Liver (tissue), 9 donors: ENCODE data around the gene ITGA8. TPM values are rescaled to one million over a fixed set of nuclear protein-coding genes. Genes with fewer than 3 reads are reported as not detected.

ENCODE experiments used
- DNase-seq: peaks from one replicate; pipeline ENCODE4 v3.0.0-alpha.2; 2017; ENCODE audit warnings: low spot score
- H3K27ac ChIP-seq, 2 donors: one replicate each; pipeline ENCODE4 v1.7.0; 2013; ENCODE audit warnings: inconsistent platforms in 2 of 2, low read length in 2 of 2, control low read depth in 1 of 2, low read depth in 1 of 2, mild to moderate bottlenecking in 1 of 2
- H3K27me3 ChIP-seq, 4 donors: one replicate each; pipeline versions ENCODE4 v1.6.1 to v1.7.0; 2013; ENCODE audit warnings: low read length in 3 of 4, inconsistent platforms in 1 of 4, mild to moderate bottlenecking in 1 of 4, moderate library complexity in 1 of 4; ENCODE audit not compliant: control insufficient read depth in 4 of 4, insufficient read depth in 4 of 4
- H3K36me3 ChIP-seq, 4 donors: one replicate each; pipeline versions ENCODE4 v1.6.1 to v1.7.0; 2013; ENCODE audit warnings: low read length in 3 of 4, mild to moderate bottlenecking in 3 of 4, low read depth in 1 of 4, moderate library complexity in 1 of 4; ENCODE audit not compliant: control insufficient read depth in 4 of 4, insufficient read depth in 3 of 4
- H3K4me1 ChIP-seq, 4 donors: one replicate each; pipeline versions ENCODE4 v1.6.1 to v1.7.0; 2013; ENCODE audit warnings: low read length in 3 of 4, mild to moderate bottlenecking in 3 of 4, moderate library complexity in 1 of 4; ENCODE audit not compliant: control insufficient read depth in 4 of 4, insufficient read depth in 4 of 4
- H3K4me3 ChIP-seq, 3 donors: one replicate each; pipeline versions ENCODE4 v1.6.1 to v1.7.0; 2013; ENCODE audit warnings: low read length in 3 of 3, control low read depth in 1 of 3, low read depth in 1 of 3, mild to moderate bottlenecking in 1 of 3
- H3K9ac ChIP-seq, 2 donors: one replicate each; pipeline ENCODE4 v1.7.0; 2013; ENCODE audit warnings: low read length in 2 of 2, mild to moderate bottlenecking in 2 of 2, moderate library complexity in 2 of 2, control low read depth in 1 of 2, low read depth in 1 of 2
- H3K9me3 ChIP-seq, 4 donors: one replicate each; pipeline versions ENCODE4 v1.6.1 to v1.7.0; 2013; ENCODE audit warnings: low read length in 3 of 4; ENCODE audit not compliant: control insufficient read depth in 4 of 4
- CTCF ChIP-seq: fragments of 150-350 bp; IDR thresholded peaks from 2 replicates; pipeline ENCODE4 v1.5.1; 2017; ENCODE audit warnings: improper control_type of control experiment, low read depth, low read length; ENCODE audit not compliant: missing input control
- EGR1 ChIP-seq, 2 donors: IDR thresholded peaks; 2 replicates each; pipeline ENCODE4 v1.6.1; 2016 to 2018; ENCODE audit warnings: antibody characterized with exemption in 2 of 2, low read depth in 2 of 2
- FOXA1 ChIP-seq: IDR thresholded peaks from 2 replicates; pipeline ENCODE4 v1.6.1; 2016; ENCODE audit warnings: antibody characterized with exemption
- GABPA ChIP-seq, 2 donors: IDR thresholded peaks in 1 of 2; conservative IDR thresholded peaks in 1 of 2; 2 replicates each; pipeline ENCODE4 v1.6.1; 2016; ENCODE audit warnings: antibody characterized with exemption in 2 of 2, mild to moderate bottlenecking in 1 of 2, moderate library complexity in 1 of 2
- HNF4A ChIP-seq, 2 donors: conservative IDR thresholded peaks; 2 replicates each; pipeline ENCODE4 v1.6.1; 2016; ENCODE audit warnings: antibody characterized with exemption in 2 of 2, mild to moderate bottlenecking in 2 of 2
- HNF4G ChIP-seq: IDR thresholded peaks from 2 replicates; pipeline ENCODE4 v1.6.1; 2016; ENCODE audit warnings: antibody characterized with exemption
- JUND ChIP-seq, 2 donors: IDR thresholded peaks; 2 replicates each; pipeline ENCODE4 v1.6.1; 2016; ENCODE audit warnings: antibody characterized with exemption in 2 of 2
- NR2F2 ChIP-seq: IDR thresholded peaks from 2 replicates; pipeline ENCODE4 v1.6.1; 2016; ENCODE audit warnings: antibody characterized with exemption
- RAD21 ChIP-seq, 2 donors: IDR thresholded peaks; 2 replicates each; pipeline ENCODE4 v1.6.1; 2016; ENCODE audit warnings: antibody characterized with exemption in 2 of 2, mild to moderate bottlenecking in 2 of 2
- RXRA ChIP-seq, 2 donors: IDR thresholded peaks; 2 replicates each; pipeline ENCODE4 v1.6.1; 2017 to 2018; ENCODE audit warnings: antibody characterized with exemption in 2 of 2, mild to moderate bottlenecking in 1 of 2
- SP1 ChIP-seq: IDR thresholded peaks from 2 replicates; pipeline ENCODE4 v1.6.1; 2018; ENCODE audit warnings: antibody characterized with exemption, mild to moderate bottlenecking
- TAF1 ChIP-seq: conservative IDR thresholded peaks from 2 replicates; pipeline ENCODE4 v1.6.1; 2016; ENCODE audit warnings: antibody characterized with exemption, mild to moderate bottlenecking
- YY1 ChIP-seq: IDR thresholded peaks from 2 replicates; pipeline ENCODE4 v1.6.1; 2016; ENCODE audit warnings: antibody characterized with exemption, mild to moderate bottlenecking
- ZBTB33 ChIP-seq: IDR thresholded peaks from 2 replicates; pipeline ENCODE4 v1.6.1; 2016; ENCODE audit warnings: antibody characterized with exemption
- WGBS: extraction: QIAGEN DNeasy Blood & Tissue Kit; methylation state at CpG from one replicate; pipeline ENCODE4 v1.1.7; 2013; 5-methylcytosine and 5-hydroxymethylcytosine counted together
- polyA plus RNA-seq, 2 donors: library from polyadenylated mRNA; stranded (reverse) in 1 of 2; unstranded in 1 of 2; fragments of 200-250 nt in 1 of 2; fragments of >200 nt in 1 of 2; fragmentation: Nextera tagmentation in 1 of 2; extraction: Ambion mirVana in 1 of 2; gene quantifications; one replicate each; pipeline versions ENCODE4 v1.2.1 to v1.2.3, GENCODE V29; 2013 to 2015
- total RNA-seq, 2 donors: library from RNA; depleted of rRNA; stranded (reverse); fragments of >200 nt; gene quantifications; one replicate each; pipeline ENCODE4 v1.2.3, GENCODE V29; 2014
- TF ChIP-seq, protein P1 (sequence below): IDR thresholded peaks from 2 replicates; pipeline ENCODE4 v1.6.1; 2016; ENCODE audit warnings: antibody characterized with exemption
- donor health status: healthy.
- donor health status: healthy.
- donor health status: healthy.
- donor health status: healthy.
- donor health status: healthy.

Gene ITGA8
- total and polyA plus RNA-seq, 4 donors = 0.06 to 1.0 (median 0.60) TPM

- Histone ChIP-seq H3K4me3 (no peak overlapping the region), H3K27me3 (peaks cover 0 to 8% (median 2%) of the 10 kb centered on the region in 4 donors), H3K36me3 (no peaks in the 10 kb centered on the region), H3K4me1 (peaks cover 0 to 3% (median under 1%) of the 10 kb centered on the region in 4 donors), H3K9ac (no peak overlapping the region), H3K9me3 (no peaks in the 10 kb centered on the region), H3K27ac (no peak overlapping the region)
- 76% methylated on average over 4 of the region's 4 CpGs for WGBS
- no peak for DNase-seq
- TF ChIP-seq, protein P1, sequence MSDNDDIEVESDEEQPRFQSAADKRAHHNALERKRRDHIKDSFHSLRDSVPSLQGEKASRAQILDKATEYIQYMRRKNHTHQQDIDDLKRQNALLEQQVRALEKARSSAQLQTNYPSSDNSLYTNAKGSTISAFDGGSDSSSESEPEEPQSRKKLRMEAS = no peak
- TF ChIP-seq HNF4A (conservative IDR thresholded peaks at IDR 0.05) (no peak), HNF4G (no peak), ZBTB33 (no peak)
Measured at GRCh38 chr10:15723803-15724202, 4.1 kb upstream of the ITGA8 start.

DNA sequence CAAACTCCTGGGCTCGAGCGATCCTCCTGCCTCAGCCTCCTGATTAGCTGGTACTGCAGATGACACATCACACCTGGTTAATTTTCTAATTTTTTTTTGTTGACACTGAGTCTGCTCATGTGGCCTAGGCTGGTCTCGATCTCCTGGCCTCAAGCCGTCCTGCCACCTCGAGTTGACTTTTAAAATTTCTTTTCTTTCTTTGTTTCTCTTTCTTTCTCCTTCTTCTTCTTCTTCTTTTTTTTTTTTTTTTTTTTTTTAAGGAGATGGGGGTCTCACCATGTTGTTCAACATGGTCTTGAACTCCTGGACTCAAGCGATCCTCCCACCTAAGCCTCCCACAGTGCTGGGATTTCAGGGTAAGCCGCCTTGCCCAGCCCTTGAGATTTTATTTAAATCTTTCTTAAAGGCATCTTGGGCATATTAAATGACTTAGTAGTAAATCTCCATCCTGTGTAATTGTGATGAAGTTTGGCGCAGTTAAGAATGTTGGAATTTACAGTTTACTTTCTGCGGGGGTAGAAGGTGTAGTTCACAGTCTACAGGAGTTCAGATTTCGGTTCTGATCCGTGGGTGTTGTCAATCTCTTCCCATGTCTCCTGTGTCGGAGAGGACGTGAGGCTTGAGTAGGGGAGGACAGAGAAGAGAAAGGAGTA, 1.0 kb upstream of the ITGA8 start:
- Histone ChIP-seq H3K36me3 (no peaks in the 10 kb centered on the region), H3K4me1 (peaks cover 0 to 3% (median under 1%) of the 10 kb centered on the region in 4 donors), H3K27me3 (peaks cover 0 to 8% (median 2%) of the 10 kb centered on the region in 4 donors), H3K9me3 (no peaks in the 10 kb centered on the region), H3K9ac (no peak overlapping the region), H3K4me3 (no peak overlapping the region), H3K27ac (no peak overlapping the region)
- 74% methylated on average over 13 of the region's 13 CpGs for WGBS
- no peak for DNase-seq
- TF ChIP-seq TAF1 = no peak
- TF ChIP-seq RXRA (IDR thresholded peaks at IDR 0.05) = no peak
- no peak for TF ChIP-seq GABPA (IDR thresholded peaks at IDR 0.05 in 1 of 2, conservative IDR thresholded peaks at IDR 0.05 in 1 of 2)
- no peak for TF ChIP-seq CTCF
- no peak for TF ChIP-seq RAD21 (IDR thresholded peaks at IDR 0.05)
- TF ChIP-seq, protein P1 = no peak
- TF ChIP-seq ZBTB33 = no peak
- TF ChIP-seq HNF4A (conservative IDR thresholded peaks at IDR 0.05) = no peak
- no peak for TF ChIP-seq SP1
- TF ChIP-seq NR2F2 = no peak
- TF ChIP-seq HNF4G = no peak
- no peak for TF ChIP-seq EGR1 (IDR thresholded peaks at IDR 0.05; ENCODE audit: low read depth in 2 of 2)
- no peak for TF ChIP-seq JUND (IDR thresholded peaks at IDR 0.05)
- TF ChIP-seq FOXA1 = no peak
- TF ChIP-seq YY1 = no peak
